Omental fat pad (tissue), 4 donors: ENCODE measurements around the gene CCDC127. TPM values are rescaled to one million over a fixed set of nuclear protein-coding genes. Genes with fewer than 3 reads are reported as not detected.
"Not testable (repeated sequence)": the region's sequence is repeated elsewhere in the genome, so short reads cannot be mapped to it uniquely, and the experiment has no call there.

Source experiments
- ATAC-seq: fragments of 150-250 bp; one replicate; pipeline ENCODE4 v1.9.1; 2016; ENCODE audit warnings: mild to moderate bottlenecking, moderate library complexity; ENCODE audit not compliant: low FRiP score
- DNase-seq: peaks from one replicate; pipeline ENCODE4 v3.0.0-alpha.2; 2019; ENCODE audit warnings: low spot score
- CTCF ChIP-seq, 3 donors: fragments of 450-650 bp; IDR thresholded peaks; one replicate each; pipeline ENCODE4 v1.5.1; 2016 to 2017; ENCODE audit warnings: antibody characterized with exemption in 3 of 3, mild to moderate bottlenecking in 3 of 3, moderate library complexity in 2 of 3
- total RNA-seq, 4 donors: library from RNA; depleted of rRNA; stranded (reverse); fragments of >200 nt; gene quantifications; one replicate each; pipeline ENCODE4 v1.1.0, GENCODE V29; 2016

The CCDC127 gene
- total RNA-seq = 10 to 100 TPM in 1 of 4 donors, 1 to 10 TPM in 3; 4.7 to 10.6 (median 5.5) TPM

- DNase-seq (peak; percentile 95), ATAC-seq (peak; percentile 98)
Observed at GRCh38 chr5:217494-218456, at the start of gene CCDC127, which contains the start of gene SDHA. Gene CCDC127, minus strand, starts transcription at chr5:218153. Its CDS starts 1,304 bp downstream, at chr5:216849. Gene SDHA, plus strand, starts transcription at chr5:218320. Its CDS starts 36 bp downstream, at chr5:218356.

GRCh38 chr5:267716-268115 is 49.8 kb upstream of the CCDC127 start:
- no peak for DNase-seq
- no peak for ATAC-seq
- TF ChIP-seq CTCF (IDR thresholded peaks at IDR 0.05) = no peak

GRCh38 chr5:266311-267026 is 48.5 kb upstream of the CCDC127 start:
- not testable (repeated sequence) for ATAC-seq, DNase-seq

GRCh38 chr5:264338-264737 is 46.4 kb upstream of the CCDC127 start:
- no peak for DNase-seq
- TF ChIP-seq CTCF (IDR thresholded peaks at IDR 0.05) = no peak
- ATAC-seq = peak; percentile 47

- ATAC-seq = peak; percentile 99
- DNase-seq = not testable (repeated sequence)
Observed at GRCh38 chr5:263275-263974, 45.5 kb upstream of the CCDC127 start.

GRCh38 chr5:257148-257547 is 39.2 kb upstream of the CCDC127 start:
- no peak for DNase-seq
- ATAC-seq = no peak

GRCh38 chr5:256347-256746 is 38.4 kb upstream of the CCDC127 start:
- ATAC-seq, DNase-seq: not testable (repeated sequence)

More at GRCh38 chr5:257148-257547, 39.2 kb upstream of the CCDC127 start:
- TF ChIP-seq CTCF (IDR thresholded peaks at IDR 0.05) = no peak

- ATAC-seq, DNase-seq: not testable (repeated sequence)
Observed at GRCh38 chr5:255116-255515, 37.2 kb upstream of the CCDC127 start.

GRCh38 chr5:254322-254721 is 36.4 kb upstream of the CCDC127 start:
- ATAC-seq = not testable (repeated sequence)

GRCh38 chr5:252546-252945 is 34.6 kb upstream of the CCDC127 start:
- DNase-seq (no peak), ATAC-seq (no peak)
- no peak for TF ChIP-seq CTCF (IDR thresholded peaks at IDR 0.05)

More at GRCh38 chr5:254322-254721, 36.4 kb upstream of the CCDC127 start:
- DNase-seq = not testable (repeated sequence)

- ATAC-seq, DNase-seq: not testable (repeated sequence)
Observed at GRCh38 chr5:251975-252374, 34.0 kb upstream of the CCDC127 start.

GRCh38 chr5:251538-251937 is 33.6 kb upstream of the CCDC127 start:
- not testable (repeated sequence) for ATAC-seq, DNase-seq

- not testable (repeated sequence) for DNase-seq, ATAC-seq
Observed at GRCh38 chr5:251016-251415, 33.1 kb upstream of the CCDC127 start.
